IMR-90 (cell line): ENCODE measurements around the gene ST3GAL3. TPM values are rescaled to one million over a fixed set of nuclear protein-coding genes. Genes with fewer than 3 reads are reported as not detected.

Experiments
- ATAC-seq: fragments of 200-7000 bp; cut with Tn5 transposase; 2 replicates; pipeline ENCODE4 v1.9.1; 2020; ENCODE audit warnings: low read depth, mild to moderate bottlenecking, moderate library complexity
- BruUV-seq: library from RNA; stranded (reverse); fragments of 400-500 nt; replicated peaks from 2 replicates; lab custom pipeline; 2021; lab: Mats Ljungman, UMichigan
- CTCF ChIA-PET: fragments of 300-600 bp; formaldehyde crosslinking; extraction: SDS; loops from one replicate; lab custom pipeline; 2021; ENCODE audit warnings: antibody characterized with exemption; lab: Yijun Ruan, JAX
- POLR2A ChIA-PET: fragments of 300-600 bp; sonication (Branson Sonifier 250); formaldehyde crosslinking; loops from one replicate; lab custom pipeline; 2022; ENCODE audit warnings: antibody characterized with exemption; ENCODE audit not compliant: unreplicated experiment; lab: Charles Lee
- DNase-seq: peaks from one replicate; pipeline ENCODE4 v3.0.0; 2013
- H2AFZ ChIP-seq: replicated peaks from 2 replicates; pipeline ENCODE3; 2013; ENCODE audit warnings: low read length, mild to moderate bottlenecking; ENCODE audit not compliant: poor library complexity
- H2AK5ac ChIP-seq: 2 replicates; pipeline ENCODE4 v1.6.1; 2013; ENCODE audit warnings: low read depth, low read length, inconsistent platforms
- H2AK9ac ChIP-seq: replicated peaks from 2 replicates; pipeline ENCODE3; 2013; ENCODE audit warnings: mild to moderate bottlenecking, low read depth, low read length, moderate library complexity; ENCODE audit not compliant: poor library complexity
- H2BK120ac ChIP-seq: 2 replicates; pipeline ENCODE4 v1.6.1; 2013; ENCODE audit warnings: low read depth, low read length, inconsistent platforms
- H2BK15ac ChIP-seq: 3 replicates; pipeline ENCODE4 v1.6.1; 2013; ENCODE audit warnings: low read depth, low read length, inconsistent platforms
- H2BK20ac ChIP-seq: 2 replicates; pipeline ENCODE4 v1.6.1; 2013; ENCODE audit warnings: low read depth, mild to moderate bottlenecking, inconsistent platforms, low read length, moderate library complexity
- H2BK5ac ChIP-seq: 2 replicates; pipeline ENCODE4 v1.6.1; 2013; ENCODE audit warnings: mild to moderate bottlenecking, low read depth, low read length, inconsistent platforms; ENCODE audit not compliant: poor library complexity, severe bottlenecking
- H3K14ac ChIP-seq: replicated peaks from 2 replicates; pipeline ENCODE4 v1.6.1; 2013; ENCODE audit warnings: low read depth, low read length, inconsistent platforms
- H3K18ac ChIP-seq: 2 replicates; pipeline ENCODE4 v1.6.1; 2013; ENCODE audit warnings: low read depth, low read length, control low read depth
- H3K23ac ChIP-seq: 2 replicates; pipeline ENCODE4 v1.6.1; 2013; ENCODE audit warnings: low read depth, low read length, inconsistent platforms
- H3K27ac ChIP-seq: 2 replicates; pipeline ENCODE4 v1.5.1; 2013; ENCODE audit warnings: mild to moderate bottlenecking, control low read depth, low read length; ENCODE audit not compliant: insufficient read depth
- H3K27me3 ChIP-seq: 2 replicates; pipeline ENCODE4 v1.6.1; 2013; ENCODE audit warnings: low read length; ENCODE audit not compliant: control insufficient read depth, insufficient read depth
- H3K36me3 ChIP-seq: 2 replicates; pipeline ENCODE4 v1.6.1; 2013; ENCODE audit warnings: low read length, mixed read lengths; ENCODE audit not compliant: control insufficient read depth, insufficient read depth
- H3K4ac ChIP-seq: 2 replicates; pipeline ENCODE4 v1.6.1; 2013; ENCODE audit warnings: low read depth, low read length, inconsistent platforms
- H3K4me1 ChIP-seq: 2 replicates; pipeline ENCODE4 v1.6.1; 2013; ENCODE audit warnings: low read length, mixed read lengths; ENCODE audit not compliant: control insufficient read depth, insufficient read depth
- H3K4me2 ChIP-seq: 2 replicates; pipeline ENCODE4 v1.6.1; 2013; ENCODE audit warnings: low read depth, mild to moderate bottlenecking, control low read depth, low read length, moderate library complexity
- H3K4me3 ChIP-seq: 2 replicates; pipeline ENCODE4 v1.5.1; 2013; ENCODE audit warnings: low read depth, mild to moderate bottlenecking, control low read depth, low read length, moderate library complexity; ENCODE audit not compliant: insufficient read depth
- H3K56ac ChIP-seq: 2 replicates; pipeline ENCODE4 v1.6.1; 2013; ENCODE audit warnings: low read length, inconsistent platforms; ENCODE audit not compliant: insufficient read depth; ENCODE audit errors: extremely low read depth
- H3K79me1 ChIP-seq, 2 experiments: 2 replicates each; pipeline ENCODE4 v1.6.1; 2013; ENCODE audit warnings: low read length in 2 of 2, inconsistent platforms in 1 of 2, low read depth in 1 of 2
- H3K9ac ChIP-seq: 2 replicates; pipeline ENCODE4 v1.6.1; 2013; ENCODE audit warnings: low read depth, low read length, control low read depth
- H3K9me1 ChIP-seq: 2 replicates; pipeline ENCODE4 v1.6.1; 2013; ENCODE audit warnings: low read length, inconsistent platforms; ENCODE audit not compliant: insufficient read depth
- H3K9me3 ChIP-seq: 2 replicates; pipeline ENCODE4 v1.6.1; 2013; ENCODE audit warnings: low read length; ENCODE audit not compliant: control insufficient read depth, insufficient read depth
- H4K20me1 ChIP-seq: 2 replicates; pipeline ENCODE4 v1.6.1; 2013; ENCODE audit warnings: low read length, inconsistent platforms; ENCODE audit not compliant: insufficient read depth
- H4K5ac ChIP-seq: 2 replicates; pipeline ENCODE4 v1.6.1; 2013; ENCODE audit warnings: mild to moderate bottlenecking, low read depth, low read length, control low read depth
- H4K8ac ChIP-seq, 2 experiments: 2 replicates each; pipeline ENCODE4 v1.6.1; 2013; ENCODE audit warnings: low read depth in 2 of 2, low read length in 2 of 2, control low read depth in 1 of 2, inconsistent platforms in 1 of 2
- H4K91ac ChIP-seq: 2 replicates; pipeline ENCODE4 v1.6.1; 2013; ENCODE audit warnings: low read depth, low read length, inconsistent platforms; ENCODE audit not compliant: insufficient read depth
- BHLHE40 ChIP-seq: fragments of 150-350 bp; IDR thresholded peaks from 2 replicates; pipeline ENCODE4 v1.6.1; 2016; ENCODE audit warnings: mild to moderate bottlenecking, low read depth, low read length
- CEBPB ChIP-seq: IDR thresholded peaks from 2 replicates; pipeline ENCODE4 v1.6.1; 2012; ENCODE audit warnings: low read depth, low read length, improper control_type of control experiment
- CHD1 ChIP-seq: IDR thresholded peaks from 2 replicates; pipeline ENCODE4 v1.6.1; 2012; ENCODE audit warnings: low read depth, low read length, improper control_type of control experiment
- FOS ChIP-seq: fragments of 150-350 bp; IDR thresholded peaks from 2 replicates; pipeline ENCODE4 v1.6.1; 2016; ENCODE audit warnings: low read depth, low read length
- MAFK ChIP-seq: IDR thresholded peaks from 2 replicates; pipeline ENCODE4 v1.6.1; 2012; ENCODE audit warnings: low read depth, low read length, improper control_type of control experiment
- MAZ ChIP-seq: IDR thresholded peaks from 2 replicates; pipeline ENCODE4 v1.6.1; 2012; ENCODE audit warnings: low read depth, mild to moderate bottlenecking, low read length, improper control_type of control experiment, moderate library complexity, borderline replicate concordance
- MXI1 ChIP-seq: IDR thresholded peaks from 2 replicates; pipeline ENCODE4 v1.6.1; 2012; ENCODE audit warnings: low read depth, mild to moderate bottlenecking, low read length, moderate library complexity, borderline replicate concordance
- NFE2L2 ChIP-seq: fragments of 150-350 bp; IDR thresholded peaks from 2 replicates; pipeline ENCODE4 v1.6.1; 2016; ENCODE audit warnings: low read depth, mild to moderate bottlenecking, low read length
- POLR2A ChIP-seq: IDR thresholded peaks from 2 replicates; pipeline ENCODE4 v1.6.1; 2012; ENCODE audit warnings: mild to moderate bottlenecking, low read depth, low read length
- RAD21 ChIP-seq: IDR thresholded peaks from 2 replicates; pipeline ENCODE4 v1.6.1; 2012; ENCODE audit warnings: low read length, improper control_type of control experiment
- RCOR1 ChIP-seq: IDR thresholded peaks from 2 replicates; pipeline ENCODE4 v1.6.1; 2012; ENCODE audit warnings: mild to moderate bottlenecking, low read length, improper control_type of control experiment; ENCODE audit not compliant: insufficient replicate concordance
- SMC3 ChIP-seq: fragments of 150-350 bp; IDR thresholded peaks from 2 replicates; pipeline ENCODE4 v1.6.1; 2016; ENCODE audit warnings: low read depth, mild to moderate bottlenecking, antibody characterized with exemption, low read length, moderate library complexity
- WGBS, 2 experiments: methylation state at CpG; one replicate each; pipeline versions ENCODE4 v1.1.5 to v1.1.7; 2013; ENCODE audit warnings: missing lambda C conversion rate in 2 of 2; ENCODE audit not compliant: insufficient read length in 1 of 2; ENCODE audit errors: extremely low coverage in 2 of 2; 5-methylcytosine and 5-hydroxymethylcytosine counted together
- dilution Hi-C: fragments of 300-500 bp; cut with HindIII; formaldehyde crosslinking; loops from one replicate; pipeline ENCODE4 v1.14.3; 2018; ENCODE audit warnings: low sequenced_read_pairs; ENCODE audit not compliant: unreplicated experiment
- in situ Hi-C: fragments of 300-500 bp; cut with MboI; formaldehyde crosslinking; loops from 3 replicates; pipeline ENCODE4 v1.14.3; 2019; ENCODE audit warnings: low sequenced_read_pairs, inconsistent platforms, mixed read lengths
- intact Hi-C: fragments of 100-400 bp; cut with micrococcal nuclease; formaldehyde crosslinking; loops from 2 replicates; pipeline ENCODE4 v1.10.0; 2022
- polyA plus RNA-seq, 3 experiments: library from polyadenylated mRNA; depleted of rRNA; stranded (reverse); fragments of >200 nt; gene quantifications; 2 replicates each; pipeline ENCODE4 v1.2.3, GENCODE V29; 2012; ENCODE audit warnings: low replicate concordance in 1 of 3
- total RNA-seq: library from RNA; depleted of rRNA; stranded (reverse); fragments of >200 nt; gene quantifications from 2 replicates; pipeline ENCODE4 v1.2.3, GENCODE V29; 2012
- TF ChIP-seq, protein P1 (sequence below): fragments of 150-350 bp; IDR thresholded peaks from 2 replicates; pipeline ENCODE4 v1.6.1; 2017; ENCODE audit warnings: mild to moderate bottlenecking, antibody characterized with exemption, low read length, low read depth
- TF ChIP-seq, protein P2 (sequence below): conservative IDR thresholded peaks from 2 replicates; pipeline ENCODE4 v1.5.1; 2012; ENCODE audit warnings: mild to moderate bottlenecking, low read depth, low read length, improper control_type of control experiment

ST3GAL3 gene
- total and polyA plus RNA-seq, 2 of the 4 experiments (the other 2 are of a cell fraction) = 12.0 to 14.8 TPM

DNA sequence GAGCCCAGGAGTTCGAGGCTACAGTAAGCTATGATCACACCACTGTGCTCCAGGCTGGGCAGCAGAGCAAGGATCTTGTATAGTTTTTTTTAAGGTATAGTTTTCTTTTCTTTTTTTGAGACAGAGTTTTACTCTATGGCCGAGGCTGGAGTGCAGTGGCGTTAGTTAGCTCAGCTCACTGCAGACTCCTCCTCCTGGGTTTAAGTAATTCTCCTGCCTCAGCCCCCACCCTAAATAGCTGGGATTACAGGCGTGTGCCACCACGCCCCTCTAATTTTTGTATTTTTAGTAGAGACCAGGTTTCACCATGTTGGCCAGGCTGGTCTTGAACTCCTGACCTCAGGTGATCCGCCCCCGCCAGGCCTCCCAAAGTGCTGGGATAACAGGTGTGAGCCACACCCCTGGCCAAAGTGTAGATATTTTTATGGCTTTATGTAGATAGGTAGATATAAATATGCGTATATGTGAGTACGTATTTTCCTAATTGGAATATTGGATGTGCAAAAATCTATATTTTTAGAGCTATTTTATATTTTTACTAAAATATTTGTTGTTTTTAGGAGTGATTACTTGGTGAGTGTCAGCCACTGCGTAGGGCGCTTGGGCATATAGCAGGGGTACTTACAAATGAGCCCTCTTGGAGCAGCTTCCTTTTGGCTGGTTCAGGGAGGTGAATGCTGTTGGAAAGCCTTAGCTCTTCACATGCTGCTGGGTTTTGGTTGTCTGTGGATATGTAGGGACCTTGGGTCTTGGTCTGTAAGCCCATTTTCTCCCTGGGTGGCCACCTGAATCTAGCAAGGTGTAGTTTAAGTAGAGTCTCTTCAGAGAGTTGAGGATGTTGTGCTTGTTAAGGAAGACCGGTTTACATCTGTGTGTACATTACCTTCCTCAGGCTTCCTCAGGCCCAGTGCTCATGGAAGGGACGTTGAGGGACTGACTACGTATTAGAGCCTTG lies 47.8 kb upstream of the ST3GAL3 start:
- intact Hi-C loops (no loop called here), dilution Hi-C loops (no loop called here), in situ Hi-C loops (no loop called here)
- H3K23ac ChIP-seq = no peak overlapping the region
- no peak overlapping the region for H4K8ac ChIP-seq
- no peak overlapping the region for H3K27ac ChIP-seq
- H2AFZ ChIP-seq = no peak overlapping the region
- H4K20me1 ChIP-seq = peaks cover 4% of the 10 kb centered on the region; the same call in 1 of the 2 replicates
- H3K4ac ChIP-seq = no peak overlapping the region
- no peak overlapping the region for H2BK20ac ChIP-seq
- no peak overlapping the region for H3K56ac ChIP-seq
- H2AK5ac ChIP-seq = no peak overlapping the region
- no peaks in the 10 kb centered on the region for H3K4me1 ChIP-seq
- ChIA-PET CTCF (no interaction called here), POLR2A (interaction anchor here (1.1 kb wide), 1 partner anchor 10 kb away, joined by 3 read pairs; the partner anchor contains the start of gene KDM4A)
- no peak overlapping the region for H3K9ac ChIP-seq
- WGBS, 2 experiments = 100% methylated on average over 2 of the region's 14 CpGs
- no peak overlapping the region for H3K14ac ChIP-seq
- no peak for ATAC-seq
- H3K36me3 ChIP-seq = peaks cover 68% of the 10 kb centered on the region
- no peak overlapping the region for H3K4me3 ChIP-seq
- no peak overlapping the region for H2BK5ac ChIP-seq
- no peaks in the 10 kb centered on the region for H3K9me1 ChIP-seq
- H3K4me2 ChIP-seq = no peak overlapping the region
- no peak for DNase-seq
- peaks cover 16 to 41% of the 10 kb centered on the region in 2 experiments for H3K79me1 ChIP-seq
- no peak overlapping the region for H3K18ac ChIP-seq
- no peak overlapping the region for H2AK9ac ChIP-seq
- H4K91ac ChIP-seq = no peak overlapping the region
- no peak overlapping the region for H4K5ac ChIP-seq
- H3K9me3 ChIP-seq = no peaks in the 10 kb centered on the region
- no peak overlapping the region for H2BK15ac ChIP-seq
- H3K27me3 ChIP-seq = no peaks in the 10 kb centered on the region
- no TSS peak for BruUV-seq
- H2BK120ac ChIP-seq = no peak overlapping the region
- TF ChIP-seq FOS (no peak), MAFK (no peak), SMC3 (no peak), RCOR1 (no peak), CEBPB (no peak), NFE2L2 (no peak), MAZ (no peak), MXI1 (no peak), RAD21 (no peak), POLR2A (no peak), CHD1 (no peak), BHLHE40 (no peak)
- TF ChIP-seq, protein P1, sequence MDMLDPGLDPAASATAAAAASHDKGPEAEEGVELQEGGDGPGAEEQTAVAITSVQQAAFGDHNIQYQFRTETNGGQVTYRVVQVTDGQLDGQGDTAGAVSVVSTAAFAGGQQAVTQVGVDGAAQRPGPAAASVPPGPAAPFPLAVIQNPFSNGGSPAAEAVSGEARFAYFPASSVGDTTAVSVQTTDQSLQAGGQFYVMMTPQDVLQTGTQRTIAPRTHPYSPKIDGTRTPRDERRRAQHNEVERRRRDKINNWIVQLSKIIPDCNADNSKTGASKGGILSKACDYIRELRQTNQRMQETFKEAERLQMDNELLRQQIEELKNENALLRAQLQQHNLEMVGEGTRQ = no peak
- TF ChIP-seq, protein P2, sequence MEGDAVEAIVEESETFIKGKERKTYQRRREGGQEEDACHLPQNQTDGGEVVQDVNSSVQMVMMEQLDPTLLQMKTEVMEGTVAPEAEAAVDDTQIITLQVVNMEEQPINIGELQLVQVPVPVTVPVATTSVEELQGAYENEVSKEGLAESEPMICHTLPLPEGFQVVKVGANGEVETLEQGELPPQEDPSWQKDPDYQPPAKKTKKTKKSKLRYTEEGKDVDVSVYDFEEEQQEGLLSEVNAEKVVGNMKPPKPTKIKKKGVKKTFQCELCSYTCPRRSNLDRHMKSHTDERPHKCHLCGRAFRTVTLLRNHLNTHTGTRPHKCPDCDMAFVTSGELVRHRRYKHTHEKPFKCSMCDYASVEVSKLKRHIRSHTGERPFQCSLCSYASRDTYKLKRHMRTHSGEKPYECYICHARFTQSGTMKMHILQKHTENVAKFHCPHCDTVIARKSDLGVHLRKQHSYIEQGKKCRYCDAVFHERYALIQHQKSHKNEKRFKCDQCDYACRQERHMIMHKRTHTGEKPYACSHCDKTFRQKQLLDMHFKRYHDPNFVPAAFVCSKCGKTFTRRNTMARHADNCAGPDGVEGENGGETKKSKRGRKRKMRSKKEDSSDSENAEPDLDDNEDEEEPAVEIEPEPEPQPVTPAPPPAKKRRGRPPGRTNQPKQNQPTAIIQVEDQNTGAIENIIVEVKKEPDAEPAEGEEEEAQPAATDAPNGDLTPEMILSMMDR = no peak
